CD4-positive, alpha-beta T cell treated with Interleukin-6 at 100 ng/mL for 8 hours (primary cell): ENCODE measurements around the gene ZKSCAN1.

Experiments used
- DNase-seq: peaks from one replicate; pipeline ENCODE4 v3.0.0-alpha.2; 2020; ENCODE audit warnings: mixed read lengths, low spot score

Gene ZKSCAN1

DNA sequence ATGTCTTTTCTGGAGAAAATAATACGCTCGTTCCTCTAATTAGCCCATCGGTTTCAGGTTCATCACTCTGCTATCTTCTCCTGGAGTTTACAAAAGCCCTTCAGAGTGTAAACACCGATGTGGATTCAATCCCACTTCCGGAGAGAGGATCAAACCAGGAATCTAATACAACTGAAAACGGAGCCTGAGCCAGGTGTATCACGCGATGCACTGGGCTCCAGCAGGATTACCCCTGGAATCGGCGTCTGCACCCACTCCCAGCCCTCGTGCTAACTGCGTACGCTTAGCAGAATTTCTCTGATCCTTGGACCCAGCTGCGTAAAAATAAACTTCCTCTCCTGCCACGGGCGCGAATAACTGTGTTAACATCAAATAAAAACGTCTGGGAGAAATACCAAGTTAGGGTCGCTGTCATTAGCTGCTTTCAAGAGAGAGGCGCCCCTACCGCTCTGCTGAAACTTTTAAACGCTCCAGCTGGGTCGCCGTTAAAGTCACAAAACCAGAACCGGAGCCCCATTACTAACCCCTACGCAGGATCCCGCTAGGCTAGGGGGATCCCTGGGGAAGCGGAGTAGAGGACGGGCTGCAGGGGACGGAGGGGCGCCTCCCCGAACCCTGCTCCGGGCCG is 65.6 kb downstream of the ZKSCAN1 start:
- no peak for DNase-seq

DNA sequence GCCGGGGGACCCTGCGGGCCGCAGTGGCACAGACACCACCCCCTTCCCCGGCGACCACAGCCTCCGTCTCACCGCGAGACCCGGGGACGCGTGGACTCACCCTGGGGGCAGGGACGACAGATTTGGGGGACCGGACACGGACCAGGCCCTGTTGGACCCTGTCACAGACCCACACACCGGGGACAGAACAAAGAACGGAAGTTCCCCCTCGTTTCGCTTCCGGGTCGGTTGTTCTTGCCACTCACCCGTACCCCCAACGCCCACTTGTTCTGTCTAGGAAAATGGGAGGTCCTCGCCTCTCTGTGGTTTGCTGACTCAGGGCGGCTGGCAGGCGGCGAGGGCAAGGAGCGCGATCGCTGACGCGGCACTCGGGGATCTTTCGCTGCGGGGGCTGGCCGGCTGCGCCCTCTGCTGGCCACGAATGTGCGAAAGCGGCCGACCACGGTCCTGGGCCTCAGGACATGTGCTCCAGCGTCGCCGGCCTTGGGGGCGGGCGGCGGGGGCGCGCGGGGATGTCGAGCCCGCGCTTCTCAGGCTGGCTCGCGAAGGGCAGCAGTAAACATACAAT is 66.2 kb downstream of the ZKSCAN1 start, which contains the start of gene ZNF3:
ZNF3 (minus strand) TSS at position 189 of the 568 bp plus-strand sequence. CDS start 4,366 bp downstream, outside the sequence.
- peak; percentile 98 for DNase-seq

DNA sequence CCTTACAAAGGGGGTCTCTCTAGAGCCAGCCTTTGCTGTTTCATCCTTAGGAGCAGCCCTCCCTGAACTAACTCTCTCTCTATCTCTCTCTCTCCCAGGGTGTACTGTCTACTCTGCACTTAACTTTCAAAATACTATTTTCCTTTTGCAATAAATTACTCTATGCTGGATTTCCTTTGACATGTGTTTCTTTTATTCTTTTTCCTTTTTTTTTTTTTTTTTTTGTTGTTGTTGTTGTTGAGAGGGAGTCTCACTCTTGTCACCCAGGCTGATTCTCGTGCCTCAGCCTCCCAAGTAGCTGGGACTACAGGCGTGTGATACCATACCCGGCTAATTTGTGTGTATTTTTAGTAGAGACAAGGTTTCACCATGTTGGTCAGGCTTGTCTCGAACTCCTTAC is 67.6 kb downstream of the ZKSCAN1 start:
- no peak for DNase-seq

DNA sequence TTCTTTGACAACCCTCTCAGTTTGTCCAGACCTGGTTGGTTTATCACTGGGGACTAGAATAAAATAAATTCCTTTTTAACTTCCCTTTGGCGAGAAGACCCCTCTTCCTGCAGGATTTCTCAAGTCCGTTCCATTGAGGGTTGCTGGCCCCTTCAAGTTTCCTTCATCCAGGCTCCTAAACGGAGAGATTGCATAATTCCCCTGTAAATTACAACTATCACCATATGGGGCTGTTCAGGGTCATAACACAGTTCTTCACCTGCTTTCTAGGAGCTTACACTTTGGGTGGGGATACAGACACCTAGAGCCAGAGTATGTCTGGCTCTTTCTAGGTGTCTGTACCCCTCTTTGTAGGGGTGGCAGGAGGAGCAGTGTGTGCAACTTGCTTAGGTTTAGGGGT is 70.1 kb downstream of the ZKSCAN1 start:
- DNase-seq = no peak

DNA sequence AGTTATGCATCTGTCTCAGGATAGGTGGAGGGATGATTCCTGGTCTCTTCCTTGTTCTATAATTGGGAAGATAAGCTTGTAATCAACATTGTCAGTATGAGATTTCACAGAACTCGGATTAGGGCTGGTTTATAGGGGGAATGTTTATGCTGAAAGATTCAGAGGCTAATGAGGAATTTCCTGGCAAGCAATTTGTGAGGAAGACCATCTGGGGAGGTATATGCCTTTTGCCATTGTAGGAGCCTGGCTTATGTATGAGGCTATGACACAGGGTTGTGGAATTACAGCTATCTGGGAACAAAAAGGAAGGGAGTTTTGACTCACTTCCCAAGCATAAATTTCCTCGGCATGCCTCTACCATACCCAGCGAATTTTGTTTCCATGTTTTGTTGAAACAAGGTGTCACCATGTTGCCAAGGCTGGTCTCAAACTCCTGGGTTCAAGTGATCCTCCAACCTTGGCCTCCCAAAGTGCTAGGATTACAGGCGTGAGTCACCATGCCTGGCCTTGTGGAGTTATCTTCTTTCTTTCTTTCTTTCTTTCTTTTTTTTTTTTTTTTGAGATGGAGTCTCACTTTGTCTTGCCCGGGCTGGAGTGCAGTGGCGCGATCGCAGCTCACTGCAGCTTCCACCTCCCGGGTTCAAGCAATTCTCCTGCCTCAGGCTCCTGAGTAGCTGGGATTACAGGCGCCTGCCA is 71.8 kb downstream of the ZKSCAN1 start:
- DNase-seq = no peak

DNA sequence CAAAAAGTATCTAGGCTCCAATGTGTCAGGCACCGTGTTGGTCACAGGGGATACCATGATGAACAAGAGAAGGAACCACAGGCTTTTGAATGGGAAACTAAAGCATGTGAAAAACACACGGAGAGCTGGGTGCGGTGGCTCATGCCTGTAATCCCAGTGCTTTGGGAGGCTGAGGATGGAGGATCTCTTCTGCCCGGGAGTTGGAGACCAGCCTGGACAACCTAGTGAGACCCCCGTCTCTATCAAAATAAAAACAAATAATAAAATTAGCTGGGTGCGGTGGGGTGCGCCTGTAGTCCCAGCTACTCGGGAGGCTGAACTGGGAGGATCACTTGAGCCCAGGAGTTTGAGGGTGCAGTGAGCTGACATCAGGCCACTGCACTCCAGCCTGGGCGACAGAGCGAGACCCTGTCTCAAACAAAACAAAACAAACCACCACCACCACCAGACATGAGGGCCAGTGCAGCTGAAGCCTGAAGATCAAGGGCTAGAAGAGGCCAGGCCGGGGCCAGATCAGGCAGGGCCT is 72.8 kb downstream of the ZKSCAN1 start:
- no peak for DNase-seq

DNA sequence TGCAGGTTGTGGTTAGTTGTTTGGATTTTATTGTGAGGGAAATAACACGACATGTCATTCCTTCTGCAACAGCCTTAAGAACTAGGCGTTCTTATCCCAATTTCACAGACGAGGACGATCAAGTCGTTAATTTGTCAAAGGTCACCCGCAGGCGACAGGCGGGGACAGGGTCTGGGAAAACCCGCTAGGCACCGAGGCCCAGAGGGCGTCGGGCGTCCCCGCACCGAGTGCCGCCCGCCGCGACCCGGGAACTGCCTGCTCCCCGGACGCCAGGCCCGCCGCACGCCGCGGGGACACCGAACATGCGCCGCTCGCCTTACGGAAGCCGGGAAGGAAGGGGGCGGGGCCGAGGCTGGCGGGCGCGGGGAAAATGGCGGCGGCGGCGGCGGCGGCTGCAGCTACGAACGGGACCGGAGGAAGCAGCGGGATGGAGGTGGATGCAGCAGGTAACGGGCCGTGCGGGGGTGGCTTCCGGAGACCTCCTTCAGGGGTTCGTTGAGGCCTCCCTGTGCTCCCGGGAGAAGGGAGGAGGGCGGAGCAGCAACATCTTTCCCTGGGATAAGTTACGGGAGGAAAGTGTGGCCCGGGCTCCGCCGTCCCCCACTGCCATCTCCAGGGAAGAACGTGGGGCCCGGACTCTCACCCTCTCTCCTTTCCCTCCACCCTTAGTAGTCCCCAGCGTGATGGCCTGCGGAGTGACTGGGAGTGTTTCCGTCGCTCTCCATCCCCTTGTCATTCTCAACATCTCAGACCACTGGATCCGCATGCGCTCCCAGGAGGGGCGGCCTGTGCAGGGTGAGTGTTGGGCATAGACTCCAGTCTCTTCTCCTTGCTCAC is 73.4 kb downstream of the ZKSCAN1 start, which contains the start of gene COPS6:
COPS6 (plus strand) TSS at position 349 of the 837 bp plus-strand sequence; CDS start at position 371, 22 bp downstream.
- peak; percentile 80 for DNase-seq

DNA sequence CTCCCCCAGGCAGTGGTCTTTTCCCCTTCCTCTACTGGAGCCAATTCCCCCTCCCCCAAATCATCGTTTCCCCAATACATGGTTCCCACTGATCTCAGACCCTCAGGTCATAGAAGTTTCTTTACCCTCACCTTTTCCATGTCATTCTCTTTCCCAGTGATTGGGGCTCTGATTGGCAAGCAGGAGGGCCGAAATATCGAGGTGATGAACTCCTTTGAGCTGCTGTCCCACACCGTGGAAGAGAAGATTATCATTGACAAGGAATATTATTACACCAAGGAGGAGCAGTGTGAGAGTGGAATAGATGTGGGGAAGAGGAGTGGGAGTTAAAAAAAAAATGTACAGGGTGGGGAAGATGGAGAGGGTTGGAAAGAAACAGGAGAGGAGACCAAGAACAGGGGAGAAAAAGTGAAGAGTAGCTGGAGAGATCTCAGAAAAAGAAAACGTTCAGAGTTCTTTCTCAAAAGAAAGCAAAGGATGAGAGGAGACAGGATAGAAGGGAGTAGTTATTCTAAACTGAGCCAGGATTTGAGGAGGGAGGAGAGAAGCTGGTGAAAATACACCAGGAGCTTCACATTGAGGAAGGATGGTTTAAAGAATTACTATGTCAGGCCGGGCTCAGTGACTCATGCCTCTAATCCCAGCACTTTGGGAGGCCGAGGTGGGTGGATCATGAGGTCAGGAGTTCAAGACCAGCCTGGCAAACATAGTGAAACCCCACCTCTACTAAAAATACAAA is 74.2 kb downstream of the ZKSCAN1 start:
- no peak for DNase-seq

DNA sequence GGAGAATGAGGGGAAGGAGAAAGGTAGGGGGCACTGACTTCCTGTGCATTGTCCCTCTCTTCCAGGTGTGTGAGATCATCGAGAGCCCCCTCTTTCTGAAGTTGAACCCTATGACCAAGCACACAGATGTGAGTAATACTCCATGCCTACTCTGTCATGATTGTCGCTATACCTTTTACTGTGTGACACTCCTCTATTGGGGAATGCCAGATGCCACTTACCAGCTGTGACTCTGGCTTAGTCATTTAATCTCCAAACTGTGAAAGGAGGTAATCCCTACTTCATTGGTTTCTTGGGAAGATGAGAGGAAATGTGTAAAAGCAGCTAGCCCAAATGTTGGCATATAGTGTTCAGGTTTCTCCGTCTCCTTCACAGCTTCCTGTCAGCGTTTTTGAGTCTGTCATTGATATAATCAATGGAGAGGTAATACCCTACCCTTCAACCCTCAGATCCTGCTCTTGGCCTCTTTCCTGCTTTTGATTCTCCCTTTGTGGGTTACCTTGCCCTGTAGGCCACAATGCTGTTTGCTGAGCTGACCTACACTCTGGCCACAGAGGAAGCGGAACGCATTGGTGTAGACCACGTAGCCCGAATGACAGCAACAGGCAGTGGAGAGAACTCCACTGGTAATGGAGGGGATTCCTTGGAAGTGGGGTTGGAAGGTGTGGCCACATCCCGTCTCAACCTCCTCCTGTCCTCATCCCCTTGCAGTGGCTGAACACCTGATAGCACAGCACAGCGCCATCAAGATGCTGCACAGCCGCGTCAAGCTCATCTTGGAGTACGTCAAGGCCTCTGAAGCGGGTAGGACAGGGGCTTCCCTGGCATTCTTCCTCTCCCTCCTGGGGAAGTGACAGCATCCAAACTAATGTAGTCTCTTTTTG is 75.4 kb downstream of the ZKSCAN1 start:
- DNase-seq = no peak
